Peyer's patch (tissue), 4 donors: ENCODE measurements around the gene NDUFA9.

ENCODE experiments used
- CTCF ChIP-seq, 6 experiments: fragments of 450-650 bp in 4 of 6; fragments of 200-600 bp in 2 of 6; sonication (generic) in 1 of 6; IDR thresholded peaks; one replicate each; pipeline ENCODE4 v1.5.1; 2017 to 2019; ENCODE audit warnings: antibody characterized with exemption in 6 of 6, mild to moderate bottlenecking in 3 of 6, moderate library complexity in 1 of 6
- POLR2A ChIP-seq, 2 donors: fragments of 450-650 bp; IDR thresholded peaks; one replicate each; pipeline ENCODE4 v1.5.1; 2017; ENCODE audit warnings: antibody characterized with exemption in 2 of 2, mild to moderate bottlenecking in 2 of 2, moderate library complexity in 2 of 2

- no peak for TF ChIP-seq CTCF (IDR thresholded peaks at IDR 0.05)
- no peak for TF ChIP-seq POLR2A (IDR thresholded peaks at IDR 0.05)
These were observed 36.4 kb downstream of the NDUFA9 start for GRCh38 chr12:4685317-4685716.
